ENCODE measurements around the gene NOP58. TPM values are rescaled to one million over a fixed set of nuclear protein-coding genes. Genes with fewer than 3 reads are reported as not detected.

The NOP58 gene
- polyA plus RNA-seq, 1 donor from 2014 or later, result 170 TPM

- Histone ChIP-seq H3K27me3 (ENCODE audit: insufficient read depth, low read depth, low read length) (no peaks in the 10 kb centered on the region), H3F3A (ENCODE audit: insufficient read depth, low read length, poor library complexity, severe bottlenecking) (no peaks in the 10 kb centered on the region), H3K9me2 (ENCODE audit: insufficient read depth, low read length) (no peaks in the 10 kb centered on the region), H3K4me2 (ENCODE audit: low read length) (no peak overlapping the region), H3K9ac (ENCODE audit: low read length) (no peak overlapping the region), H3K36me3 (ENCODE audit: insufficient read depth, low read length) (no peaks in the 10 kb centered on the region), H3K4me3 (ENCODE audit: low read length) (no peak overlapping the region), H3K9me3 (ENCODE audit: low read length) (no peaks in the 10 kb centered on the region), H3K79me2 (replicated peaks; ENCODE audit: insufficient read depth, low read length) (no peaks in the 10 kb centered on the region), H4K20me1 (ENCODE audit: insufficient read depth) (no peaks in the 10 kb centered on the region), H2AFZ (ENCODE audit: low read depth, low read length) (no peak overlapping the region), H3K27ac (ENCODE audit: low read length) (no peak overlapping the region)
- TF ChIP-seq, protein P1, sequence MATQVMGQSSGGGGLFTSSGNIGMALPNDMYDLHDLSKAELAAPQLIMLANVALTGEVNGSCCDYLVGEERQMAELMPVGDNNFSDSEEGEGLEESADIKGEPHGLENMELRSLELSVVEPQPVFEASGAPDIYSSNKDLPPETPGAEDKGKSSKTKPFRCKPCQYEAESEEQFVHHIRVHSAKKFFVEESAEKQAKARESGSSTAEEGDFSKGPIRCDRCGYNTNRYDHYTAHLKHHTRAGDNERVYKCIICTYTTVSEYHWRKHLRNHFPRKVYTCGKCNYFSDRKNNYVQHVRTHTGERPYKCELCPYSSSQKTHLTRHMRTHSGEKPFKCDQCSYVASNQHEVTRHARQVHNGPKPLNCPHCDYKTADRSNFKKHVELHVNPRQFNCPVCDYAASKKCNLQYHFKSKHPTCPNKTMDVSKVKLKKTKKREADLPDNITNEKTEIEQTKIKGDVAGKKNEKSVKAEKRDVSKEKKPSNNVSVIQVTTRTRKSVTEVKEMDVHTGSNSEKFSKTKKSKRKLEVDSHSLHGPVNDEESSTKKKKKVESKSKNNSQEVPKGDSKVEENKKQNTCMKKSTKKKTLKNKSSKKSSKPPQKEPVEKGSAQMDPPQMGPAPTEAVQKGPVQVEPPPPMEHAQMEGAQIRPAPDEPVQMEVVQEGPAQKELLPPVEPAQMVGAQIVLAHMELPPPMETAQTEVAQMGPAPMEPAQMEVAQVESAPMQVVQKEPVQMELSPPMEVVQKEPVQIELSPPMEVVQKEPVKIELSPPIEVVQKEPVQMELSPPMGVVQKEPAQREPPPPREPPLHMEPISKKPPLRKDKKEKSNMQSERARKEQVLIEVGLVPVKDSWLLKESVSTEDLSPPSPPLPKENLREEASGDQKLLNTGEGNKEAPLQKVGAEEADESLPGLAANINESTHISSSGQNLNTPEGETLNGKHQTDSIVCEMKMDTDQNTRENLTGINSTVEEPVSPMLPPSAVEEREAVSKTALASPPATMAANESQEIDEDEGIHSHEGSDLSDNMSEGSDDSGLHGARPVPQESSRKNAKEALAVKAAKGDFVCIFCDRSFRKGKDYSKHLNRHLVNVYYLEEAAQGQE (IDR thresholded peaks at IDR 0.05; ENCODE audit: borderline replicate concordance), result no peak
- TF ChIP-seq EP300 (conservative IDR thresholded peaks at IDR 0.05; ENCODE audit: poor library complexity, severe bottlenecking) (no peak), RAD21 (conservative IDR thresholded peaks at IDR 0.05) (no peak), EZH2 (IDR thresholded peaks at IDR 0.05; ENCODE audit: borderline replicate concordance, insufficient read depth, low read length, poor library complexity, severe bottlenecking) (no peak), SMC3 (conservative IDR thresholded peaks at IDR 0.05; ENCODE audit: poor library complexity) (no peak), POLR2AphosphoS5 (IDR thresholded peaks at IDR 0.05) (no peak), CTCF (IDR thresholded peaks at IDR 0.05; ENCODE audit: poor library complexity, severe bottlenecking) (no peak), TAF1 (IDR thresholded peaks at IDR 0.05; ENCODE audit: low read depth) (no peak), MXI1 (conservative IDR thresholded peaks at IDR 0.05; ENCODE audit: poor library complexity, severe bottlenecking) (no peak)
Measured at GRCh38 chr2:202249521-202250253, 15.9 kb upstream of the NOP58 start.

GRCh38 chr2:202251494-202251893 is 14.1 kb upstream of the NOP58 start:
- H3K27ac ChIP-seq (ENCODE audit: low read length), result no peak overlapping the region
- H3F3A ChIP-seq (ENCODE audit: insufficient read depth, low read length, poor library complexity, severe bottlenecking), result no peaks in the 10 kb centered on the region
- H3K27me3 ChIP-seq (ENCODE audit: insufficient read depth, low read depth, low read length), result no peaks in the 10 kb centered on the region
- H3K79me2 ChIP-seq (replicated peaks; ENCODE audit: insufficient read depth, low read length), result no peaks in the 10 kb centered on the region
- H2AFZ ChIP-seq (ENCODE audit: low read depth, low read length), result no peak overlapping the region
- H4K20me1 ChIP-seq (ENCODE audit: insufficient read depth), result no peaks in the 10 kb centered on the region
- H3K9me3 ChIP-seq (ENCODE audit: low read length), result no peaks in the 10 kb centered on the region
- TF ChIP-seq CTCF (IDR thresholded peaks at IDR 0.05; ENCODE audit: poor library complexity, severe bottlenecking) (no peak), RAD21 (conservative IDR thresholded peaks at IDR 0.05) (no peak), EP300 (conservative IDR thresholded peaks at IDR 0.05; ENCODE audit: poor library complexity, severe bottlenecking) (no peak), SMC3 (conservative IDR thresholded peaks at IDR 0.05; ENCODE audit: poor library complexity) (no peak), POLR2AphosphoS5 (IDR thresholded peaks at IDR 0.05) (no peak), TAF1 (IDR thresholded peaks at IDR 0.05; ENCODE audit: low read depth) (no peak), EZH2 (IDR thresholded peaks at IDR 0.05; ENCODE audit: borderline replicate concordance, insufficient read depth, low read length, poor library complexity, severe bottlenecking) (no peak)
- TF ChIP-seq, protein P1 (IDR thresholded peaks at IDR 0.05; ENCODE audit: borderline replicate concordance), result no peak
- H3K4me3 ChIP-seq (ENCODE audit: low read length), result no peak overlapping the region
- H3K4me2 ChIP-seq (ENCODE audit: low read length), result no peak overlapping the region
- no peaks in the 10 kb centered on the region for H3K9me2 ChIP-seq (ENCODE audit: insufficient read depth, low read length)
- no peak overlapping the region for H3K9ac ChIP-seq (ENCODE audit: low read length)
- H3K36me3 ChIP-seq (ENCODE audit: insufficient read depth, low read length), result no peaks in the 10 kb centered on the region
